Globus pallidus (tissue), 1 donor: ENCODE measurements around the gene USP19.
A peak's percentile ranks its signal among the peaks of the same experiment; 100 is the strongest.

Experiments used
- DNase-seq: peaks from one replicate; pipeline ENCODE4 v3.0.0-alpha.2; 2015; ENCODE audit warnings: low spot score

The USP19 gene

DNA sequence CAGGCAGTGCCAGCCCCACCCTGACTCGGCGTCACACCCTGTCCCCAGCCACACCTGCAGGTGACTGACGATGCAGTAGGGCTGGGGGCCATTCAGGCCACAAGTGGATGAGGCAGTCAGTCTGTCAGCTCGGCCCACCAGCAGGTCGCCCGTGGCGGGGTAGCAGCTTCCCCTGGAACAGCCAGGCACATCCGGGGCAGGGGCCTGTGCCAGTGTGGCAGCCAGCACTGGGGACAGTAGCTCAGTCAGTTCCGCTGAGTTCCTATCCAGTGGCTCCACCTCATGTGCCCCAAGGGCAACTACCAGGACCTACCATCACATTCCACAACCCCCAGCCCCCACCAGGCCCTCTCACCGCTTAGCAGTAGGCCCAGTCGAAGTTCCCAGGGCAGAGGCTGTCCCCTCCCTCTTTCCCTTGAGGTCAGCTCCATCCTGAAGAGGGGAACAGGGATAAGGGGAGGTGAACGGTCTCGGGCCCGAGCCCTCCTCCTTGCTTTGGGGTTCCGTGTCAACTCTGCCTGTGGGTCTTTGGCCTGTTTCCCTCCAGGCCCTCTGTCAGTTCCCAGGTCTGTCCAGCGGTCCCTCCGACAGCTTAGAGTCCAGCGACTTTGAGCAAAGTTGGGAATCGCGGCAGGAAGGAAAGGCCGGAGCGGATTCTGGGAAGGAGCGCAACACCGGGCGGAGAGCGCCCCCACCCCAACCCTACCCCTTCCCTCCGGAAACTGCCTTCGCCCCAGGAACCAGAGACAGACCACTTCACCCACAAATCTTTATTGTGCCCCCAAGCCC lies 12.0 kb upstream of the USP19 start, which contains the start of gene LAMB2:
TSS of gene LAMB2 (minus strand) at position 614 of the 789 bp plus-strand sequence. CDS start at position 431, 183 bp downstream.
- DNase-seq: peak; percentile 60

DNA sequence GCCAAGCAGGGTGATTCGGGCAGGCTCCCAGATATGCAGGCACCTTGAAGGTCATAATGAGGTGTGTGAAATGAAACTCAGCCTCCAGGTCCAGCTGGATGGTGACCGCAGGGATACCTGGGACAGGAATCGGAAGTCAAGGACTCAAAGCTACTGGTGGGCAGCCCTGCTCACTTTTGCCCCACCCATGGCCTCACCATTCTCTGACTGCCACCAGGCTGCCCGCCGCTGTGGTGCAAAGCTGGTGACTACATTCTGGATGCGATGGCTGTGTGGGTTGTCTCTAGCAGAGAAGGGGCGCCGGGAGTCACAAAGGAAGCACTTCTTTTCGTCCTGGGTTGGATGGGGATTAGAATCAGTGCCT lies 11.4 kb upstream of the USP19 start:
- no peak for DNase-seq

DNA sequence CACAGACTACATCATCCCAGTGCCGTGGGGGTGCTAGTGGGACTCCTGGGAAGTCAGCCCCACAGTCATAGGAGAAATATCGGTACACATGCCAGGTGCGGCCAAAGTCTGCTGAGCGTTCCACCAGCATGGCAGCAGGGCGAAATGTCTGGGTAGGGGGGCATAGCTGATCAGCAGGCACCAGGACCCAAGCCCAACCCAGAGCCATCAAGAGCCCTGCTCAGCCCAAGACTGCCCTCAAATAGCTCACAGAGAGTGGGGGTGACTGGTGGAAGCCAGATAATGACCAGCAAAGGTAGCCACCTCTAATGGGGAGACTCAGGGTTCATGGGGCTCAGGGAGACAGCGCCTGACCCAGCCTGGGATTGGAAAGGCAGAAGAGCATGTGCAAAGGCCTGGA lies 11.0 kb upstream of the USP19 start:
- no peak for DNase-seq

DNA sequence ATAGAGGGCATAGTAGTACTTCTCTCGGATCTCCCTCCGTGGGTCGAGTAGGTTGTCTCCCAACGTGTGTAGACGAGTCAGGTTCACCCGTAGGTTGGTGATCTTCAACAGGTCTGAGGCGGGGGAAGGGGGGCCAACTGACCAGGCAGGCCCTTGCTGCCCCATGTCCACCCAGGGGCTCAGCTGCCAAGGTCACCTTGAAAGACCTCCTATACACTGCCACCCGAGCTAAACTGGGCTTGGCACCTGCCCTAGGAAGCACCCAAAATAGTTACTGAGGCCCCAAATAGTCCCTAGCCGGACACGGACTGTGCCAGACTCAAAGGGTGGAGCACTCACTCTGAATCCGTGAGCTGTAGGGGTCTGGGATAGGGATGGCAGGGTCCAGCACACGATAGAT lies 10.4 kb upstream of the USP19 start:
- DNase-seq: no peak

DNA sequence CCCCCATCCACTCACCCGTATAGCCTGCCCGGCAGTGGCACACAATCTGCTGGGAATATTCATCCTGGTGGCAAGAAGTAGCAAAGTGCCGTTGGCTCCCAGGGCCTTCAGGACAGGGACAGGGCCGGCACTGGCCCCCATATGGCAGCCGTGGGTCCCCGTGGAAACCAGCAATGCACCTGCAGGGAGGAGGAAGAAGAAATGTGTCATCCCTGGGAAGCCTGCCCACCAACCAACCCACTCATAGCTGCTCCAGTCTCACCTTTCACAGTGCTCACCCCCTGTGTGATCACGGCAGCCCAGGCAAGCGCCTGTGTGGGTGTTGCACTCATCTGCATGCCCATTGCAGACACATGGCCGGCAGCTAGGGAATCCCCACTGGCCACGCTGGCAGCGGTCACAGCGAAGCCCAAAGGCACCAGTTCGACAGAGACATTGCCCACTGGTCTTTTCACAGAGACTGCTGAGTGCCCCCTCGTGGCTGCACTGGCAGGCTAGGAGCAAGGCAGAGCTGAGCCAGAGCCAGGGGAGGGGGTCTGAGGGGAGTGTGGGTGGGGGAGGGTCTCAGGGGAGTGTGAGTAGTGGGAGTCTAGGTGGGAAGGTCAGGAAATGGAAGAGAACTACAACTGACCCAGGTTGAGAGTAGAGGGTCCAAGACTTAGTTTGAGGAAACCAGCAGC lies 4.5 kb upstream of the USP19 start:
- no peak for DNase-seq

DNA sequence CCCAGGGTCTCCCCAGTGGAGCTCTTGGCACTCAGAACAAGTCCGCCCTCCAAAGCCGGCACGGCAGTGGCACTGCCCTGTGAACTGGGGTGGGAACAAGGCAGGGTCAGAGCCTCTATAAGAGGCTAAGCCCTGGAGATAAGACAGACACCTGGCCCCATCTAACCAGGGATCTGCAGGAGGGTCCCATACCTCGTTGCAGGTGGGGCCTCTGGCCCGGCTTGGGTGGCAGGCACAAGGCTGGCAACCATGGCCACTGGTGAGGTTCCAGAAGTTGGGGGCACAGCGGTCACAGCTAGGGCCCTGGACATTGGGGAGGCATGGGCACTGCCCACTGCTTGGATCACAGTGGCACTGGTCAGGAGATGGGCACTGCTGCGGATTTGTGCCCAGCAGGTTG lies 3.6 kb upstream of the USP19 start:
- no peak for DNase-seq

DNA sequence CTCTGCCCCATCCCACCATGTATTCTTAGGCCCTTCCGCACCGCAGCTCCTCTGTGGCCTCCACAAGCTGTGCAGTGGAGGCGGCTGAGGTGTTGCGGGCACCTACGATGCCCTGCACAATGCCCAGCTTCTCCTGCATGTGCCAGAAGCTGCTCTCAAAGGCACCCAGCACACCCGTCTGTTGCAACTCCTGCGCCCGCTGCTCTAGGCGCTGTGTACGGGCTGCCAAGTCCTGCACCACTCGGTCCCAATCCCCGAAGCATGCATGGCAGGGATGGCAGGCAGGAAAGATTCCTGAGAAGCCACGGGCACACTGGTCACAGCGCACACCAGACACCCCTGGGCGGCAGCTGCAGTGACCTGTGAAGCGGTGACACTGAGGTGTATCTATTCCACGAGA lies 3.1 kb upstream of the USP19 start:
- DNase-seq: no peak

DNA sequence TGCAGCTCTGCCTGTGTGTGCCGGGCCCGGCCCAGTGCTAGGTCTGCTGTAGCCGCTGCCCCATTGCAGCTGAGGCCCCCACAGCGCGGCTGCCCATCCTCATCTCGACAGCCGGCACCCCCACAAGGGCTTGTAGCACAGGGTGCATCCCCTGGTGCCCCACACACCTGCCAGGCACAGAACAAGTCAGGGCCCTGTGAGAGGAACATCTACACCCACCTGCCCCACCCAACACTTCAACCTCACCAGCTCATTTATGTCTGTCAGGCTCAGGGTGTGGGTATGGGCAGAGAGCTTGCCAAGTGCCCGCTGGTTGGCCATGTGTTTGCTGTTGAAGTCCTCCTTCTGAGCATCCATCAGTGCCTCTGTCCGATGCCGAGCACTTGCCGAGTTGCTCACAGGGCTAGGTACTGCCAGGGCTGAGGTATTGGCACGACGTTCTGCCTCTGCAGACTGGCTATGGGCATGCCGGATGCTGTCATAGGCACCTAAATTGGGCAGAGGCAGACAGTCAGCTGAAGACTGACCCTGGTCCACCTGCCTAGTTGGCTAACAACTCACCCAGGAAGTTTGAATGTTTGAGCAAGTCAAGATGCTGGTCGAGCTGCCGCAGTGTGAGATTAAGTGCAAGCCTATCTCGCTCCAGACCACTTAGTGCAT lies 2.4 kb upstream of the USP19 start:
- no peak for DNase-seq

DNA sequence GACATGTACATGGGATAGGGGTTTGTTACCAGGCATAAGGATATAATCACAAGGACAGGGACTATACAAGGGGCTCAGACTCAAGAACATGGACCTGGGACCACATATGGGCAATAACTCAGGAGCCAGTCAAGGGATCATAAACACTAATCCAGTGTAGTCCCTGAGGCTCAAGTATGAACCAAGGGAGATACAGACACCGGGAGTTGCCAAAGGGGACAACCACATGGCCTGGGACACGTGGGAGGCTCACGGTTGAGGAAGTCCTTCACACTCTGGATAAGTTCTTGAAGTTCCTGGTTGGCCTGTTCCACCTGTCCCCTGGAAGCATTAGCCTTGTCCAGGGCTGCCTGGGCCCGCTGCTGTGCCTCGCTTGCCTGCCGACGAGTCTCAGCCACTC lies 1.8 kb upstream of the USP19 start:
- no peak for DNase-seq

DNA sequence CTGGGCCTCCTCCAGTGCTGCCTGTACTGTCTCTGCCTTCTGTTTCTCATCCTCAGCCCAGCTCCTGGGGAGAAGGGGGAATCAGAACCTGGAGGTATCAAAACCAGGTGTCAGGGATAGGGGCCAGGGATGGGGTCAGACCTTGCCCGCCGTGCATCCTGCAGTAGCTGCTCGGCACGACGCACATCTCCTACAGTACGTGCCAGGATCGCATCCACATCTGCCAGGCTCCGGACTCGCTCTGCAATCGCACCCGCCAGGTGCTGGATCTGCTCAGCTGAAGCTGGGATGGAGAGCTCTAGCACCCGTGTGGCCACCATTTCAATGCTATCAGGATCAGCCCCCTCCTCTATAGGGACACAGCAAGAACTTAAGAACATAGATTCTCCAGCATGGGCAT lies 1.4 kb upstream of the USP19 start:
- no peak for DNase-seq

DNA sequence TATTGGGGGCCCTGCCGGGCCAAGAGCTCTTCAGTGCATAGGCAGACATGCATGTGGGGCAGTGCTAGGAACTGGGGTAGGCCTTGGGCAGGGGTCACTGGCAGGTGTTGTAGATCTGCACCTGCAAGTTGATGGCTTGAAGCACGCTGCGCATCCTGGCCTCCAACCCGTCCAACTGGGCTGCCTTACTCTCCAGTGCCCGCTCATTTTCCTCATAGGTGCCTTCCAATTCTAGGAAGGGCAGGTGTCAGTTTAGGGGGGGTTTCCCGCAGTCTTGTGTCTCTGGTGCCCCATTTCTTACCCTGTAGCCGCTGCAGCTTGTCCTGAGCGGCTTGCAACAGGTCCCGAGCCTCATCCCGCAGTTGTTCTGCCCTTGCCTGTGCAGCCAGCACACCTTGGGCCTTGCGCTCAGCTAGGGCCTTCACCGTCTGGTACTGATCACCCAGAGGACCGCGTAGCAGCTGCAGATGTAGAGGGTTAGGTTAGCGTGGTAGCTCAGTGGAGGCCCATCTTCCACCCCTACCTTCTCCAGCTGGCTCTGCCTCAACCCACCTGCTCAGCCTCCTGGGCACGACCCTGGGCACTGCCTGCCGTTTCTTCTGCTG lies 611 bp upstream of the USP19 start:
- DNase-seq: no peak

DNA sequence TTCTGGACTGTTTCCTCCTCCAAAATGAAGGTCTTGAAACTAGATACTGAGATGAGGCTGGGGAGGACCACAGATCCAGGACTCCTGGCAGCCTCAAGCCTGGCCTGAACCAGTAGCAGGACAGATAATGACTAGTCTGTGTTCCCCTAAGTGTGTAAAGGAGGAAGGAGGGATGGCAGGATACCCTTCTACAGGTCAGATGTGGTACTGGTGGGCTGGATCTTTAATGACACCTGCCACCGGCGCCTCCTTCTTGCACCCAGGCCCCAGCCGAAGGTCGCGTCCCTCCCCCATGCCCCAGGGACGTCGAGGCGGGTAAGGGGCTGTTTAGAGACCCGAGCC lies 556 bp downstream of the USP19 start:
- no peak for DNase-seq

DNA sequence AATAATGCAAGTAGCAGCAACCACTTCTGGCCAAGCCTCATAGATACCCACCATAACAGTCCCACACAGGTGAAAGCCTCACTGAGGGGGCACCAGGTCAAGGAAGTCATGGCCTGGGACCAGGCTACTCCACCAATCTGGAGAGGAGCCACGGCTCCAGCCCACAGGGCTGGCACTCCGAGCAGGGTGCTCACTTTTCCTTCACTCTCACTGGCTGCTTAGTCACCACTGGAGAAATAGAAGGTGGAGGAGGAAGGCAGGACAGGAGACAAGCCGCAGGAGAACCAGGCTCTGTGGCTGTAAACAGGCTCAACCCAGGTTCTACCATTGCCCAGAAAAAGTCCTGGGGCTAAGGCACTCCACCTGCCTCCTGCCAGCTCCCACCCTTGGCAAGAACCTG lies 1.2 kb downstream of the USP19 start:
- DNase-seq: no peak

DNA sequence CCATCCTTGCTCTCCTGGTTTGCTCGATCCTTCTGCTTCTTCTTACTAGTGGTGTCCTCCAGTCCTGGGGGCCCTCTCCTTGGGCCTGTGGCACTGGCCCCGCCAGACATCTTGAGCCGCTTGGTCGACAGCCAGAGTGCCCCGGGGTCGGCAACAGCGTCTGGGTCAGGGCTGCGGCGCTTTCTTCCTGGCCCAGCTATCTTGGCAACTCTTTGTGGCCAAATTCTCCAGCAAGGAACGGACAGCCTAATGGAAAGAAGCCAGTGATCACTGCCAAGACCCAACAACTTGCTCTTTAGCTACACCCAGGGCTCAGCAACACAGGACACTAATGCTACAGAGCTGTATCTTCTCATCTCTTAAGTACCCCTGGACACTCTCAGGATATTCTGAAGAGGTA lies 1.6 kb downstream of the USP19 start:
- DNase-seq: no peak

DNA sequence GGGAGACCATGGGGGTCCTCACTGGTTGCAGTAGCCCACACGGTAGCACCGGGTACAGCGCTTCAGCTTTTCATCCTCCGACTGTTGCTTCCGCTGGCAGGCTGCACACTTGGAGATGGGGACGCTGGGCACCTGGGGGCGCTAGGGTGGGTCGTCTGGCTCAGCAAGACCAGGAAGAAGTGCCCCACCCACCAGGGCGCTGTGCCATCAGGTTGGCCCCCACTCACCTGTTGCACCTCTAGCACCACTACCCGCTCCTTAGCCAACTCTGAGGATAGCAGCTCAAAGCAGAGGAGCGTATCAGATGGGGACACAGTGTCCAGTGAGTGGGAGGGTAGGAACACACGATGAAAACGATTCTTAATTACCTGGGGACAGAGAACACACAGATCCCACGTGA lies 8.4 kb downstream of the USP19 start:
- DNase-seq: no peak

DNA sequence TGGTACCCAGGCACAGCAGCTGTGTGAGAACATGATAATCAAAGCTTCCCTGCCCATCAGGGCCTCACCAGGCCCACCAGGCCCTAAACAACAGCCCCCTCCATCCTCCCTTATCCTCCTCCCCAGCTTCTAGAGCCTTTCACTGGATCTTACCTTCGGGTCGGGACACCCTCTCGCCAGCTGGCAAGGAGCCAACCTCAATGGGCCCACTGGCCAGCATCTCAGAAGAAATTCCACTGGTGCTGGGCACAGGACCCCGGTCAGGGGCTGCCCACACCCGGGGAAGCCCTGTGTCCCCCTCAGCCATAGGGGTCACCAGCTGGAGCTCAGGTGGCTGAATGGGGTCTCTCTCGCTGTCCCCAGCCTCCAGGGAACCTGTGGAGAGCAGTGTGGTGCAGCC lies 9.3 kb downstream of the USP19 start:
- DNase-seq: no peak

DNA sequence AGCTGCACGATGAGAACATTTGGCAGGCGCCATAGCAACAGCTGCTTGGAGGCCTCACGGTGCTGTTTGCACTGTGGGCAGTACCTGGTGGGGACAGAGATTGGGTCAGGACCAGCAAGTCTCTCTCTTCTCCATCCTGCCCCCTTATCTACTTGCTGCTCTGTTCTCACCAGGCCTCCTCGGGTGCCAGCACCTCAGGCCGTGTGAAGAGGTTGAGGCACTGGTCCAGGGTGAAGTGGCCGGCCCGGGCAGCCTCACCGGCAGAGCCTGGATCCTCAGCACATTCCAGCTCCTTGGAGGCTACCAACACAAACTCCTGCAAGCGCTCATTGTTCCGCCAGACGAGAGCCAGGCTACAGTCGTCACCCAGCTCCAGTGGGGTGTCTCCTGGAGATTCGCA lies 9.8 kb downstream of the USP19 start:
- DNase-seq: no peak

DNA sequence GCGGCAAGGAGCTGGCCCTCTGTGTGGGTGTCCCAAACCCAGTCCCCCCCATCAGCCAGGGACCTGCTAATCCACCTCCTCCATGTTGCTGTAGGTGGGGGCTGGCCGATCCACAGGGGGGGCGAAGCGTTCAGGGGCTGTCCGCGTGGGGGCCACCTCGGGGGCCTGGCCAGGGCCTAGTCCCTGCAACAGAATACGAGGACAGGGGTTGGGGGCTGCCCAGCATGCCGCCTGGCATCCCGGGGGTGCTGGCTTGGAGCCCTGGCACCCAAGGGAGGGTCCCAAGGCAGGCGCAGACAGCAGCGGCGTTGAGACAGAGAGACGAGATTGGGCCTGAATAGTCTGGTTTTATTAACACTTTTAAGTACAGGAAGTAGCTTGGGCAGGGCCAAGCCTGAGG lies 12.3 kb downstream of the USP19 start:
- DNase-seq: no peak

DNA sequence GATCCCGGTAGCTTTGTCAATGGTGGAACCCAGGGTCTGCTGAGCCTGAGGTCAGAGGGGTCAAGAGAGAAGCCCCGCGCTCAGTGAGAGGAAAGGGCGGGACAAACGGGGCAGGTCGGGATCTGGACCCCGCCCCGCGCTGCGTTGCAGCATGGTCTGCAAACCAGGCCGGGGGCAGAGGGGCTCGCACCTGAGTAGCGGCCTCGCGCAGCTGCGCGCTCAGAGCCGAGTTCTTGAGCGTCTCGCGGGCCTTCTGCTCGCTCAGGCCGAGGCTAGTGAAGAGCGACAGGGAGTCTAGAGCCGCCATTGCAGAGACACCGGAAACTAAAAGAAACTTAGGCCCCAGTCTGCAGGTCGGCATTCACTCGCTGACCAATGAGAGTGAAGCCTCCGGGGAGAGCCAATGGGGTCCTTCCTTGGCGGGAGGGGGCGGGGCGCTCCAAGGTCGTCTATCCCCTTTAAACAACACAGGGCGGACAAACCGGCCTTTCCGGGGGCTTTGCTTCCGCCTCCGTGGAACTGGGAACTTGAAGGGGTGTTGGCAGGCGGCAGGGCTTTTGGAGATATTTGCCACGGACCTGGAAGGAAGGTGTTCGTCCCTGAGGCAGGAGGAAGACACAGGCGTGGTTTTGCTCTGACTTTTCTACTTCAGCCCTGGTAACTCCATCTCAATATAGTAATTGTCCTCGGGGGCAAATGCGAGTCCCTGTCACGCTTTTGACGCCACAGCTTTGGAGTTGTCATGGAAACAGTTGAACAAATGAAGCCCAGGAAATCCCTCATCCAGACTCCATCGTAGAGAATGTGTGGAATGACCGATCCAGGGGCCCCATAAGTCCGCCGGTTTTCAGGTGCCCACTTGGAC lies 16.0 kb downstream of the USP19 start, which contains the start of gene QARS1:
TSS of gene QARS1 (minus strand) at position 331 of the 865 bp plus-strand sequence. CDS start at position 307, 24 bp downstream.
- DNase-seq: peak; percentile 94

DNA sequence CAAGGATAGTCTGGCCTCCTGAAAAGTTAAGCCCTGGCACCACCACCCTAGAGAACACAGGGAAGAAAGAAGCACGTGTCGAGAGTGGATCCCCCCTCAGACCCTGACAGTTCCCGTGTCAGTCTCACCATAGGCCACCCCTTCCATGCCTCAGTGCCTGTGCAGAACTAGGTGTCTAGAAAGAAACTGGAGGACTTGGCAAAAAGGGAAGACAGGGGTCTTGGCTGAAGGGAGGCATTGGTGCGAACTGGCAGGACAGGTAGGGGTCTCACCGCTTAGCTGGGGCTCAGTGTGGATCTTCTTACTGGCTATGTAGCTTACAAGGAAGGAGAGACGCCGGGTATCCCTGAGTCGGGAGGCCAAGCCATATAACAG lies 16.6 kb downstream of the USP19 start:
- no peak for DNase-seq

DNA sequence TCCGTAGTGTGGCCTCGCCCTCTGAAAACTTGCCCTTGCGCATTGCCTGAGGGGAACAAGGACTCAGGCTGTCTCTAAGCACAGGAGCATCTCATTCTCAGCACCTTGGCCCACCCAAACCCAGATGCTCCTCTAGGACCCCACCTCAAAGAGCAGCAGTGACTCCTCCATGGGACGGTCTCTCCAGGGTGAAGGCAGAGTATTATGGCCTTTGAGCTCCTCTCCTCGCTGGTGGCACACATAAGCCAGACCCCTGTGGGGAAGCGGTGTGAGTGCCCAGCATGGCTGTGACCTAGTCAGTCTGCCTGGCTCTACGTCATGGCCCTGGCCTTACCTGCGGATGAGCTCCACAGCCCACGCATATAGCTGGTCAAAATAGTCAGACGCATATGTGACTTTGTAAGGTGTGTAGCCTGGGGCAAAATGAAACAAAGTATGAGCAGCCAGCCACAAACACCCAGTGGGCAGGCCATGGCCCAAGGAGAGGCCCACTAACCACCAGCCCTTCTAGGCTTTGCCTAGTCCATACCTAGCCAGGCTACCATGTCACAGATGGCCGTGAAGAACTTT lies 20.5 kb downstream of the USP19 start:
- DNase-seq: no peak
